Uterus (tissue), 2 donors: Measurements from ENCODE around the gene DUSP23.

Experiments
- POLR2A ChIP-seq, 2 donors: fragments of 450-650 bp; IDR thresholded peaks; one replicate each; pipeline ENCODE4 v1.6.1; 2016; ENCODE audit warnings: antibody characterized with exemption in 2 of 2, mild to moderate bottlenecking in 1 of 2, moderate library complexity in 1 of 2
- TF ChIP-seq, protein P1 (sequence below), 4 experiments: fragments of 200-600 bp in 2 of 4; fragments of 450-650 bp in 2 of 4; sonication (generic) in 2 of 4; IDR thresholded peaks; one replicate each; pipeline ENCODE4 v1.5.1; 2016 to 2019; ENCODE audit warnings: antibody characterized with exemption in 4 of 4, mild to moderate bottlenecking in 2 of 4, moderate library complexity in 1 of 4

DNA sequence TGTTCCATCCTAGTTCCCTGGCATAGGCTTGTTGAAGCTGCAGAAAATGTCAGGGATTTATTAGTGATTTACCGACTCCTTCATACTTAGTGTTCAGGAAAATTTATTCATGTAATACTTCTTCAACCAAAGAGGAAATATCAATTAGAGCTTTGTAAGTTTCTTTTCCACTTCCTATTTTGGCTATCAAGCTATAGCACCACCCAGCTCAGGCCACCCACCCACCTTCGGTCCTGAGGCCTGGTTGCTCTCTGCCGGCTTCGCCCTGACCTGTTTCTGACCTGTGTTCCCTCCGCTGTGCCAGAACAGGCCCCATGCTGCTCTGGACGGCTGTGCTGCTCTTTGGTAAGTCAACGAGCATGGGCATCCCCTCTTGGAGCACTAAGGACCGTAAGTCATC is 21.3 kb downstream of the DUSP23 start, which contains the start of gene FCRL6:
- no peak for TF ChIP-seq POLR2A (IDR thresholded peaks at IDR 0.05)
- TF ChIP-seq, protein P1, sequence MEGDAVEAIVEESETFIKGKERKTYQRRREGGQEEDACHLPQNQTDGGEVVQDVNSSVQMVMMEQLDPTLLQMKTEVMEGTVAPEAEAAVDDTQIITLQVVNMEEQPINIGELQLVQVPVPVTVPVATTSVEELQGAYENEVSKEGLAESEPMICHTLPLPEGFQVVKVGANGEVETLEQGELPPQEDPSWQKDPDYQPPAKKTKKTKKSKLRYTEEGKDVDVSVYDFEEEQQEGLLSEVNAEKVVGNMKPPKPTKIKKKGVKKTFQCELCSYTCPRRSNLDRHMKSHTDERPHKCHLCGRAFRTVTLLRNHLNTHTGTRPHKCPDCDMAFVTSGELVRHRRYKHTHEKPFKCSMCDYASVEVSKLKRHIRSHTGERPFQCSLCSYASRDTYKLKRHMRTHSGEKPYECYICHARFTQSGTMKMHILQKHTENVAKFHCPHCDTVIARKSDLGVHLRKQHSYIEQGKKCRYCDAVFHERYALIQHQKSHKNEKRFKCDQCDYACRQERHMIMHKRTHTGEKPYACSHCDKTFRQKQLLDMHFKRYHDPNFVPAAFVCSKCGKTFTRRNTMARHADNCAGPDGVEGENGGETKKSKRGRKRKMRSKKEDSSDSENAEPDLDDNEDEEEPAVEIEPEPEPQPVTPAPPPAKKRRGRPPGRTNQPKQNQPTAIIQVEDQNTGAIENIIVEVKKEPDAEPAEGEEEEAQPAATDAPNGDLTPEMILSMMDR (IDR thresholded peaks at IDR 0.05), result no peak
